Brain pericyte (primary cell): ENCODE measurements around the gene MAP7D2.
"Not testable (repeated sequence)": the region's sequence is repeated elsewhere in the genome, so short reads cannot be mapped to it uniquely, and the experiment has no call there.

Experiments used
- DNase-seq: peaks from one replicate; pipeline ENCODE4 v3.0.0-alpha.2; 2012; ENCODE audit warnings: low read depth, low spot score

Gene MAP7D2

GRCh38 chrX:20116577-20117240 lies at the start of gene MAP7D2:
TSS of gene MAP7D2 (minus strand) at chrX:20116907. CDS start at chrX:20116879, 28 bp downstream.
- DNase-seq = no peak

GRCh38 chrX:20162516-20162915 lies 45.8 kb upstream of the MAP7D2 start:
- DNase-seq = not testable (repeated sequence)

- no peak for DNase-seq
Observed at GRCh38 chrX:20159797-20160385, 43.2 kb upstream of the MAP7D2 start.

- DNase-seq = no peak
Observed at GRCh38 chrX:20151689-20152088, 35.0 kb upstream of the MAP7D2 start.

GRCh38 chrX:20149326-20149725 lies 32.6 kb upstream of the MAP7D2 start:
- no peak for DNase-seq

GRCh38 chrX:20147561-20147960 lies 30.9 kb upstream of the MAP7D2 start:
- DNase-seq = no peak

GRCh38 chrX:20144491-20144890 lies 27.8 kb upstream of the MAP7D2 start:
- DNase-seq = no peak

GRCh38 chrX:20143561-20143960 lies 26.9 kb upstream of the MAP7D2 start:
- DNase-seq = no peak

GRCh38 chrX:20143111-20143510 lies 26.4 kb upstream of the MAP7D2 start:
- DNase-seq = no peak

- DNase-seq = peak; percentile 95
Observed at GRCh38 chrX:20141281-20142220, 24.8 kb upstream of the MAP7D2 start, which contains the start of gene EIF1AX. TSS of gene EIF1AX (minus strand) at chrX:20141838. CDS start at chrX:20141640, 198 bp downstream.

GRCh38 chrX:20140420-20140819 lies 23.7 kb upstream of the MAP7D2 start:
- DNase-seq = no peak

GRCh38 chrX:20139966-20140365 lies 23.3 kb upstream of the MAP7D2 start:
- no peak for DNase-seq

GRCh38 chrX:20135944-20136343 lies 19.2 kb upstream of the MAP7D2 start:
- no peak for DNase-seq

- no peak for DNase-seq
Observed at GRCh38 chrX:20132666-20133065, 16.0 kb upstream of the MAP7D2 start.

GRCh38 chrX:20130357-20130756 lies 13.7 kb upstream of the MAP7D2 start:
- DNase-seq = no peak

- no peak for DNase-seq
Observed at GRCh38 chrX:20129547-20129946, 12.8 kb upstream of the MAP7D2 start.

GRCh38 chrX:20128670-20129069 lies 12.0 kb upstream of the MAP7D2 start:
- no peak for DNase-seq

GRCh38 chrX:20127440-20127839 lies 10.7 kb upstream of the MAP7D2 start:
- not testable (repeated sequence) for DNase-seq

GRCh38 chrX:20126833-20127232 lies 10.1 kb upstream of the MAP7D2 start:
- not testable (repeated sequence) for DNase-seq

- no peak for DNase-seq
Observed at GRCh38 chrX:20124964-20125363, 8.3 kb upstream of the MAP7D2 start.

GRCh38 chrX:20118065-20118824 lies 1.5 kb upstream of the MAP7D2 start:
- no peak for DNase-seq
